Mammary epithelial cell (primary cell): ENCODE measurements around the gene SERHL2.

Experiments used
- EZH2 ChIP-seq: IDR thresholded peaks from 2 replicates; pipeline ENCODE4 v1.6.1; 2012; ENCODE audit warnings: low read length, inconsistent platforms, borderline replicate concordance
- TF ChIP-seq, protein P1 (sequence below), 2 donors: IDR thresholded peaks in 1 of 2; conservative IDR thresholded peaks in 1 of 2; 2 replicates each; pipeline ENCODE4 v1.5.1; 2011 to 2012; ENCODE audit warnings: inconsistent platforms in 2 of 2, low read length in 2 of 2, mild to moderate bottlenecking in 2 of 2, control low read depth in 1 of 2, low read depth in 1 of 2; ENCODE audit not compliant: insufficient read depth in 1 of 2; ENCODE audit errors: extremely low read depth in 1 of 2

DNA sequence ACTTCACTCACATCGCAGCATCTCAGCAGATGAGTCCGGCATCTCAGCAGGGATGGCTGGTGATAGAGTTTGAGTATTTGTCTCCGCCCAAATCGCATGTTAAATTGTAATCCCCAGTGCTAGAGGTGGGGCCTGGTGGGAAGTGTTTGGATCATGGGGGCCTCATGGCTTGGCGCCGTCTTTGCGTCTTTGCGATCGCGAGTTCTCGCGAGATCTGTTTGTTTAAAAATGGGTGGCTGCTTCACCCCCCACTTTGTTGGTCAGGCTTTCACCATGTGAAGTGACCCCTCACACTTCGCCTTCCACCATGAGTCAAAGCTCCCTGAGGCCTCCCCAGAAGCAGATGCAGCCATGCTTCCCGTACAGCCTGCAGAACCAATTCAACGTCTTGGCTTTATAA, 31.2 kb upstream of the SERHL2 start:
- TF ChIP-seq, protein P1, sequence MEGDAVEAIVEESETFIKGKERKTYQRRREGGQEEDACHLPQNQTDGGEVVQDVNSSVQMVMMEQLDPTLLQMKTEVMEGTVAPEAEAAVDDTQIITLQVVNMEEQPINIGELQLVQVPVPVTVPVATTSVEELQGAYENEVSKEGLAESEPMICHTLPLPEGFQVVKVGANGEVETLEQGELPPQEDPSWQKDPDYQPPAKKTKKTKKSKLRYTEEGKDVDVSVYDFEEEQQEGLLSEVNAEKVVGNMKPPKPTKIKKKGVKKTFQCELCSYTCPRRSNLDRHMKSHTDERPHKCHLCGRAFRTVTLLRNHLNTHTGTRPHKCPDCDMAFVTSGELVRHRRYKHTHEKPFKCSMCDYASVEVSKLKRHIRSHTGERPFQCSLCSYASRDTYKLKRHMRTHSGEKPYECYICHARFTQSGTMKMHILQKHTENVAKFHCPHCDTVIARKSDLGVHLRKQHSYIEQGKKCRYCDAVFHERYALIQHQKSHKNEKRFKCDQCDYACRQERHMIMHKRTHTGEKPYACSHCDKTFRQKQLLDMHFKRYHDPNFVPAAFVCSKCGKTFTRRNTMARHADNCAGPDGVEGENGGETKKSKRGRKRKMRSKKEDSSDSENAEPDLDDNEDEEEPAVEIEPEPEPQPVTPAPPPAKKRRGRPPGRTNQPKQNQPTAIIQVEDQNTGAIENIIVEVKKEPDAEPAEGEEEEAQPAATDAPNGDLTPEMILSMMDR (conservative IDR thresholded peaks at IDR 0.05 in 1 of 2, IDR thresholded peaks at IDR 0.05 in 1 of 2; ENCODE audit: extremely low read depth in 1 of 2, insufficient read depth in 1 of 2, low read depth in 1 of 2, low read length in 2 of 2), result no peak
- TF ChIP-seq EZH2, result no peak
